SU-DHL-6 (cell line): Measurements from ENCODE around the gene ARMC9.

Experiments used
- CTCF ChIP-seq: fragments of 200-600 bp; sonication (generic); IDR thresholded peaks from one replicate; pipeline ENCODE4 v1.5.1; 2017; ENCODE audit warnings: antibody characterized with exemption, mild to moderate bottlenecking, low read length, moderate library complexity; ENCODE audit not compliant: insufficient read depth, poor library complexity, severe bottlenecking
- EZH2phosphoT487 ChIP-seq: fragments of 200-600 bp; sonication (generic), shearing (Covaris generic); conservative IDR thresholded peaks from 2 replicates; pipeline ENCODE4 v1.6.1; 2018; ENCODE audit warnings: mild to moderate bottlenecking, antibody characterized with exemption, low read length, moderate library complexity, mixed read lengths

DNA sequence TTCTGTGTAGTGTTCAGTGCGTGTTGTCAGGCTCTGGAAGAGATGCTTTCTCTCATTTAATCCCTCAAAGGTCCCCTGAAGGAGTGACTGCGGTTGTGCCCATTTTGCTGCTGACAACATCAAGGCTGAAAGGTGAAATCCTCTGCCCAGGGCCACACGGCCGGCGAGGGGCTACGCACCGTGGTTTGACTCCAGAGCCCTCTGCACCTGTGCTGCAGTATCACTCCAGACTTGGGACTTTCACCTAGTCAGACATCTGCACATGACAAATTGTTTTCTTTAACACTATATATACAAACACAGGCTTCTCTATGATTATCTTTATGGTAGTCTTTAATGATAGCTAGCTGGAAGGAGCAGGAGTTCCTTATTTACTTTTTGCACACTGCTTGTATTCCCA, 90.2 kb downstream of the ARMC9 start:
- TF ChIP-seq CTCF (no peak), EZH2phosphoT487 (no peak)
